Left lung (tissue), 10 donors: ENCODE measurements around the gene MMP28. TPM values are rescaled to one million over a fixed set of nuclear protein-coding genes. Genes with fewer than 3 reads are reported as not detected.
A peak's percentile ranks its signal among the peaks of the same experiment; 100 is the strongest.

ENCODE experiments used
- ATAC-seq: fragments of 200-7000 bp; cut with Tn5 transposase; one replicate; pipeline ENCODE4 v1.9.1; 2020; ENCODE audit warnings: moderate library complexity
- DNase-seq, 4 donors: peaks; one replicate each; pipeline ENCODE4 v3.0.0-alpha.2; 2013 to 2020
- H3K27ac ChIP-seq, 2 donors: fragments of 200-600 bp; sonication (generic) in 1 of 2; one replicate each; pipeline versions ENCODE4 v1.5.0 to v1.8.0; 2020 to 2021
- H3K27me3 ChIP-seq, 2 donors: fragments of 200-600 bp; sonication (generic) in 1 of 2; one replicate each; pipeline versions ENCODE4 v1.5.0 to v1.8.0; 2020 to 2021
- H3K36me3 ChIP-seq, 2 donors: fragments of 200-600 bp; sonication (generic) in 1 of 2; one replicate each; pipeline versions ENCODE4 v1.5.0 to v1.8.0; 2020 to 2021
- H3K4me1 ChIP-seq, 2 donors: fragments of 200-600 bp; one replicate each; pipeline ENCODE4 v1.8.0; 2021
- H3K4me3 ChIP-seq, 2 donors: fragments of 200-600 bp; sonication (generic) in 1 of 2; one replicate each; pipeline versions ENCODE4 v1.5.0 to v1.8.0; 2020 to 2021; ENCODE audit warnings: mild to moderate bottlenecking in 1 of 2
- H3K9me3 ChIP-seq, 2 donors: fragments of 200-600 bp; sonication (generic) in 1 of 2; one replicate each; pipeline versions ENCODE4 v1.5.0 to v1.8.0; 2020 to 2021
- CTCF ChIP-seq, 2 donors: fragments of 200-600 bp; sonication (generic) in 1 of 2; IDR thresholded peaks; one replicate each; pipeline versions ENCODE4 v1.5.0 to v1.8.0; 2021; ENCODE audit warnings: antibody characterized with exemption in 2 of 2
- intact Hi-C, 2 donors: fragments of 100-400 bp; cut with DNase I; formaldehyde crosslinking; loops; one replicate each; pipeline versions ENCODE4 v1.11.2 to v1.14.2; 2022
- polyA plus RNA-seq, 6 donors: library from polyadenylated mRNA; unstranded; fragments of 120-200 nt; gene quantifications; one replicate each; pipeline ENCODE4 v1.2.1, GENCODE V29; 2013; ENCODE audit not compliant: insufficient read length in 6 of 6
- total RNA-seq, 2 donors: library from RNA; stranded (reverse); fragmentation: NEBNext Ultra II Directional; extraction: Animal tissue kit (Norgen Biotek cat#: 25700); gene quantifications; one replicate each; pipeline ENCODE4 v1.2.1, GENCODE V29; 2021
- donor health status: DM: no; HTN: yes; CAD: no.
- donor health status: DM: no; HTN: no; CAD: no.

MMP28 gene
- total and polyA plus RNA-seq, 8 donors: 6.6 to 95.0 (median 8.5) TPM

GRCh38 chr17:35740997-35741931 lies 54.2 kb downstream of the MMP28 start:
- Histone ChIP-seq H3K4me3 (no peak overlapping the region), H3K27ac (no peak overlapping the region), H3K9me3 (no peaks in the 10 kb centered on the region), H3K27me3 (peaks cover 13 to 44% of the 10 kb centered on the region in 2 donors), H3K4me1 (peaks cover 5 to 9% of the 10 kb centered on the region in 2 donors), H3K36me3 (no peaks in the 10 kb centered on the region)
- intact Hi-C loops: no loop called here
- peak; percentile 43 for ATAC-seq
- DNase-seq: peak in 2 of 4 donors; percentile 25 to 72
- TF ChIP-seq CTCF (IDR thresholded peaks at IDR 0.05): no peak

- no peak overlapping the region for H3K27ac ChIP-seq
- H3K27me3 ChIP-seq: peaks cover 13 to 44% of the 10 kb centered on the region in 2 donors
- no peak for ATAC-seq
- no peaks in the 10 kb centered on the region for H3K36me3 ChIP-seq
- no peak overlapping the region for H3K4me3 ChIP-seq
- DNase-seq: peak in 1 of 4 donors; percentile 20
- intact Hi-C loops: no loop called here
- H3K9me3 ChIP-seq: no peaks in the 10 kb centered on the region
- H3K4me1 ChIP-seq: peaks cover 5 to 9% of the 10 kb centered on the region in 2 donors
- no peak for TF ChIP-seq CTCF (IDR thresholded peaks at IDR 0.05)
Measured at GRCh38 chr17:35740216-35740615, 55.2 kb downstream of the MMP28 start.

GRCh38 chr17:35738519-35739133 lies 56.8 kb downstream of the MMP28 start:
- intact Hi-C loops: no loop called here
- no peak for TF ChIP-seq CTCF (IDR thresholded peaks at IDR 0.05)
- no peaks in the 10 kb centered on the region for H3K36me3 ChIP-seq
- H3K9me3 ChIP-seq: no peaks in the 10 kb centered on the region
- no peak for DNase-seq
- ATAC-seq: no peak
- H3K4me1 ChIP-seq: peaks cover 5 to 9% of the 10 kb centered on the region in 2 donors
- H3K27me3 ChIP-seq: peaks cover 13 to 39% of the 10 kb centered on the region in 2 donors
- H3K4me3 ChIP-seq: no peak overlapping the region
- H3K27ac ChIP-seq: no peak overlapping the region

- H3K4me1 ChIP-seq: peaks cover 6 to 7% of the 10 kb centered on the region in 2 donors
- no peak for DNase-seq
- intact Hi-C loops: no loop called here
- no peak overlapping the region for H3K27ac ChIP-seq
- H3K36me3 ChIP-seq: no peaks in the 10 kb centered on the region
- no peaks in the 10 kb centered on the region for H3K9me3 ChIP-seq
- TF ChIP-seq CTCF (IDR thresholded peaks at IDR 0.05): no peak
- no peak overlapping the region for H3K4me3 ChIP-seq
- H3K27me3 ChIP-seq: peaks cover 11 to 31% of the 10 kb centered on the region in 2 donors
- no peak for ATAC-seq
Measured at GRCh38 chr17:35736236-35736635, 59.2 kb downstream of the MMP28 start.
